ENCODE results near the gene EHMT1. TPM values are rescaled to one million over a fixed set of nuclear protein-coding genes. Genes with fewer than 3 reads are reported as not detected.

Gene EHMT1
- total RNA-seq, 1 experiment from 2014 or later: 63.9 TPM

DNA sequence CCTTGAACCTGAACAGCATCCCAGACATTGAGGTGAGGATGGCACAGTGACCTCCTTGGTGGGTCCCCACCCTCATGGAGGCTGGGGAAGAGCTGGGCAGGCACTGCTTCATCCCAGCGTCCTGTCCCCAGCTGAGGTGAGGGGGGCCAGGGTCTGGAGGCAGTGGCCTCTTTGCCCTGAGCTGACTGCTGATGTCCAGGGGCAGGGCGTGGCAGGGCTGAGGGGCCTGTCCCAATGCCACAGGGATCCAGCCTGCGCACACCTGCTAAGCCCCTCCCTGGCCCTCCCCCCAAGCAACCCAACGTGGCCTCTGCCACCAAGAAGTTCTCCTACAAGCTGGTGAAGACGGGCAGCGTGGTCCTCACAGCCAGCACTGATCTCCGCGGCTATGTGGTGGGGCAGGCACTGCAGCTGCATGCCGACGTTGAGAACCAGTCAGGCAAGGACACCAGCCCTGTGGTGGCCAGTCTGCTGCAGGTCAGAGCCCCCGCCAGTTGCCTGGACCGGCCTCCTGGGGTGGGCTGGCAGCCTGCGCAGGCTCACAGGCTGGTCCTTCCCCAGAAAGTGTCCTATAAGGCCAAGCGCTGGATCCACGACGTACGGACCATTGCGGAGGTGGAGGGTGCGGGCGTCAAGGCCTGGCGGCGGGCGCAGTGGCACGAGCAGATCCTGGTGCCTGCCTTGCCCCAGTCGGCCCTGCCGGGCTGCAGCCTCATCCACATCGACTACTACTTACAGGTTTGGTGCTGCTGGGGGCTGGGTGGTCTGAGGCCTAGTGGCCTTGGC, 4.9 kb upstream of the EHMT1 start:
- in situ Hi-C loops (cut with HindIII; ENCODE audit: low pct_unique_long_range_greater_than_20kb, low sequenced_read_pairs): no loop called here
- ATAC-seq: no peak
- Histone ChIP-seq H3K27me3 (ENCODE audit: control insufficient read depth, insufficient read depth, low read length) (no peaks in the 10 kb centered on the region), H3K9me3 (ENCODE audit: control insufficient read depth, insufficient read depth, low read depth, low read length) (no peaks in the 10 kb centered on the region), H3K27ac (ENCODE audit: low read length) (no peak overlapping the region), H3K36me3 (ENCODE audit: control insufficient read depth, insufficient read depth, low read length) (peaks cover 6% of the 10 kb centered on the region; the same call in 1 of the 2 replicates), H3K4me3 (ENCODE audit: low read depth in 2 of 2, low read length in 2 of 2) (no peak overlapping the region), H3K4me1 (ENCODE audit: control insufficient read depth, insufficient read depth, low read length) (peaks cover 49% of the 10 kb centered on the region)
- DNase-seq (ENCODE audit: low read depth, low spot score): no peak
- CTCF ChIA-PET: no interaction called here
- intact Hi-C loops (cut with micrococcal nuclease; ENCODE audit: unreplicated experiment): no loop called here
- no peak for TF ChIP-seq CTCF (IDR thresholded peaks at IDR 0.05)
- TF ChIP-seq POLR2AphosphoS5 (IDR thresholded peaks at IDR 0.05; ENCODE audit: low read depth, low read length): no peak
- POLR2A ChIA-PET: no interaction called here
- no TSS peak for BruUV-seq (replicated peaks)

DNA sequence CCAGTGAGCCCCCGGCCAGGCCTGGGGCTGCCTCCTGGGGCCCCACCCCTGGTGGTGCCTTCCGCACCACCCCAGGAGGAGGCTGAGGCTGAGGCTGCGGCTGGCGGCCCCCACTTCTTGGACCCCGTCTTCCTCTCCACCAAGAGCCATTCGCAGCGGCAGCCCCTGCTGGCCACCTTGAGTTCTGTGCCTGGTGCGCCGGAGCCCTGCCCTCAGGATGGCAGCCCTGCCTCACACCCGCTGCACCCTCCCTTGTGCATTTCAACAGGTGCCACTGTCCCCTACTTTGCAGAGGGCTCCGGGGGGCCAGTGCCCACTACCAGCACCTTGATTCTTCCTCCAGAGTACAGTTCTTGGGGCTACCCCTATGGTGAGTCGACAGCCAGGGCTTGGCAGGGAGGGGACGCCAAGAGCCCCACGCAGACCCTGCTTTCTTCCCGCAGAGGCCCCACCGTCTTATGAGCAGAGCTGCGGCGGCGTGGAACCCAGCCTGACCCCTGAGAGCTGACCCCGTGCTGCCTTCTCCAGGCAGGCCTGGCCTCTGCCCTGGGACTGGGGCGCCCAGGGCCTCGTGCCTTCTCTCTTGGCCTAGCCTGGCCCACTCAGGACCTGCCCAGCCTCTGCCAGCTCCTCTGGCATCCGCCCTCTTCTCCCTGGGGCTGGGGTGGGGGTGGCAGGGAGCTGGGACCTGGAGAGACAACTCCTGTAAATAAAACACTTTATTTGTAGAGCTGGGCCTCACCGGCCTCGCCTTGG, 4.0 kb upstream of the EHMT1 start:
- in situ Hi-C loops (cut with HindIII; ENCODE audit: low pct_unique_long_range_greater_than_20kb, low sequenced_read_pairs): no loop called here
- no peaks in the 10 kb centered on the region for H3K9me3 ChIP-seq (ENCODE audit: control insufficient read depth, insufficient read depth, low read depth, low read length)
- peaks cover 6% of the 10 kb centered on the region; the same call in 1 of the 2 replicates for H3K36me3 ChIP-seq (ENCODE audit: control insufficient read depth, insufficient read depth, low read length)
- no peak for TF ChIP-seq SIN3A (IDR thresholded peaks at IDR 0.05; ENCODE audit: borderline replicate concordance, insufficient read depth, low read depth, low read length)
- TF ChIP-seq CTCF (IDR thresholded peaks at IDR 0.05): peak; percentile 52; the same call in 1 of the 2 replicates
- no peak overlapping the region for H3K4me3 ChIP-seq (ENCODE audit: low read depth in 2 of 2, low read length in 2 of 2)
- ChIA-PET CTCF (no interaction called here), POLR2A (no interaction called here)
- peaks cover 46% of the 10 kb centered on the region for H3K4me1 ChIP-seq (ENCODE audit: control insufficient read depth, insufficient read depth, low read length)
- intact Hi-C loops (cut with micrococcal nuclease; ENCODE audit: unreplicated experiment): no loop called here
- DNase-seq (ENCODE audit: low read depth, low spot score) (no peak), ATAC-seq (no peak)
- BruUV-seq (replicated peaks): no TSS peak
- H3K27ac ChIP-seq (ENCODE audit: low read length): peak overlapping the region; percentile 29; the same call in 1 of the 2 replicates
- H3K27me3 ChIP-seq (ENCODE audit: control insufficient read depth, insufficient read depth, low read length): no peaks in the 10 kb centered on the region

- Histone ChIP-seq H3K9me3 (ENCODE audit: control insufficient read depth, insufficient read depth, low read depth, low read length) (no peaks in the 10 kb centered on the region), H3K4me3 (ENCODE audit: low read depth in 2 of 2, low read length in 2 of 2) (no peak overlapping the region), H3K27ac (ENCODE audit: low read length) (peak overlapping the region; percentile 29), H3K36me3 (ENCODE audit: control insufficient read depth, insufficient read depth, low read length) (peaks cover 6% of the 10 kb centered on the region; the same call in 1 of the 2 replicates), H3K27me3 (ENCODE audit: control insufficient read depth, insufficient read depth, low read length) (no peaks in the 10 kb centered on the region), H3K4me1 (ENCODE audit: control insufficient read depth, insufficient read depth, low read length) (peaks cover 51% of the 10 kb centered on the region)
- DNase-seq (ENCODE audit: low read depth, low spot score): no peak
- BruUV-seq (replicated peaks): no TSS peak
- POLR2A ChIA-PET: no interaction called here
- in situ Hi-C loops (cut with HindIII; ENCODE audit: low pct_unique_long_range_greater_than_20kb, low sequenced_read_pairs): no loop called here
- ATAC-seq: no peak
- no peak; the same call in 1 of the 2 replicates for TF ChIP-seq POLR2AphosphoS5 (IDR thresholded peaks at IDR 0.05; ENCODE audit: low read depth, low read length)
- no peak for TF ChIP-seq CTCF (IDR thresholded peaks at IDR 0.05)
- TF ChIP-seq, protein P1, sequence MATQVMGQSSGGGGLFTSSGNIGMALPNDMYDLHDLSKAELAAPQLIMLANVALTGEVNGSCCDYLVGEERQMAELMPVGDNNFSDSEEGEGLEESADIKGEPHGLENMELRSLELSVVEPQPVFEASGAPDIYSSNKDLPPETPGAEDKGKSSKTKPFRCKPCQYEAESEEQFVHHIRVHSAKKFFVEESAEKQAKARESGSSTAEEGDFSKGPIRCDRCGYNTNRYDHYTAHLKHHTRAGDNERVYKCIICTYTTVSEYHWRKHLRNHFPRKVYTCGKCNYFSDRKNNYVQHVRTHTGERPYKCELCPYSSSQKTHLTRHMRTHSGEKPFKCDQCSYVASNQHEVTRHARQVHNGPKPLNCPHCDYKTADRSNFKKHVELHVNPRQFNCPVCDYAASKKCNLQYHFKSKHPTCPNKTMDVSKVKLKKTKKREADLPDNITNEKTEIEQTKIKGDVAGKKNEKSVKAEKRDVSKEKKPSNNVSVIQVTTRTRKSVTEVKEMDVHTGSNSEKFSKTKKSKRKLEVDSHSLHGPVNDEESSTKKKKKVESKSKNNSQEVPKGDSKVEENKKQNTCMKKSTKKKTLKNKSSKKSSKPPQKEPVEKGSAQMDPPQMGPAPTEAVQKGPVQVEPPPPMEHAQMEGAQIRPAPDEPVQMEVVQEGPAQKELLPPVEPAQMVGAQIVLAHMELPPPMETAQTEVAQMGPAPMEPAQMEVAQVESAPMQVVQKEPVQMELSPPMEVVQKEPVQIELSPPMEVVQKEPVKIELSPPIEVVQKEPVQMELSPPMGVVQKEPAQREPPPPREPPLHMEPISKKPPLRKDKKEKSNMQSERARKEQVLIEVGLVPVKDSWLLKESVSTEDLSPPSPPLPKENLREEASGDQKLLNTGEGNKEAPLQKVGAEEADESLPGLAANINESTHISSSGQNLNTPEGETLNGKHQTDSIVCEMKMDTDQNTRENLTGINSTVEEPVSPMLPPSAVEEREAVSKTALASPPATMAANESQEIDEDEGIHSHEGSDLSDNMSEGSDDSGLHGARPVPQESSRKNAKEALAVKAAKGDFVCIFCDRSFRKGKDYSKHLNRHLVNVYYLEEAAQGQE (IDR thresholded peaks at IDR 0.05; ENCODE audit: insufficient read depth in 1 of 2, low read depth in 2 of 2, low read length in 1 of 2): no peak
- no peak for TF ChIP-seq TCF7L2 (IDR thresholded peaks at IDR 0.05; ENCODE audit: low read depth, low read length)
- no peak for TF ChIP-seq SIN3A (IDR thresholded peaks at IDR 0.05; ENCODE audit: borderline replicate concordance, insufficient read depth, low read depth, low read length)
- CTCF ChIA-PET: no interaction called here
- intact Hi-C loops (cut with micrococcal nuclease; ENCODE audit: unreplicated experiment): no loop called here
Observed at GRCh38 chr9:137615387-137615871, 3.4 kb upstream of the EHMT1 start.

Data from Panc1 (cell line).